ENCODE measurements around the gene PTK7. TPM values are rescaled to one million over a fixed set of nuclear protein-coding genes. Genes with fewer than 3 reads are reported as not detected.
"Not testable (repeated sequence)": the region's sequence is repeated elsewhere in the genome, so short reads cannot be mapped to it uniquely, and the experiment has no call there.

The PTK7 gene
- total and polyA plus RNA-seq, 2 donors from 2014 or later: 26.0 to 55.2 TPM

GRCh38 chr6:43138267-43138666 lies 62.2 kb downstream of the PTK7 start:
- TF ChIP-seq CTCF (IDR thresholded peaks at IDR 0.05; ENCODE audit: borderline replicate concordance, extremely low read depth, insufficient read depth): no peak
- Histone ChIP-seq H3K4me3 (ENCODE audit: low read length in 3 of 3) (no peak overlapping the region), H3K36me3 (ENCODE audit: control insufficient read depth in 2 of 3, insufficient read depth in 3 of 3, low read length in 3 of 3) (peaks cover 0 to 3% (median 0%) of the 10 kb centered on the region in 3 donors), H3K4me1 (ENCODE audit: control insufficient read depth in 2 of 3, insufficient read depth in 2 of 3, low read depth in 1 of 3, low read length in 3 of 3) (peaks cover 0 to under 1% (median 0%) of the 10 kb centered on the region in 3 donors), H3K27me3 (ENCODE audit: control insufficient read depth, insufficient read depth, low read length) (no peaks in the 10 kb centered on the region), H3K9me3 (ENCODE audit: control insufficient read depth in 2 of 3, insufficient read depth in 1 of 3, low read length in 3 of 3) (no peaks in the 10 kb centered on the region), H3K9ac (ENCODE audit: low read length in 3 of 3) (no peak overlapping the region), H3K27ac (ENCODE audit: low read depth in 2 of 2, low read length in 2 of 2) (no peak overlapping the region)
- no peak for FAIRE-seq
- DNase-seq: no peak
- intact Hi-C loops (cut with DNase I): no loop called here

- H3K9ac ChIP-seq (ENCODE audit: low read length in 3 of 3); DNase-seq; FAIRE-seq; H3K4me1 ChIP-seq (ENCODE audit: control insufficient read depth in 2 of 3, insufficient read depth in 2 of 3, low read depth in 1 of 3, low read length in 3 of 3); H3K9me3 ChIP-seq (ENCODE audit: control insufficient read depth in 2 of 3, insufficient read depth in 1 of 3, low read length in 3 of 3); intact Hi-C loops (cut with DNase I); H3K27ac ChIP-seq (ENCODE audit: low read depth in 2 of 2, low read length in 2 of 2); H3K4me3 ChIP-seq (ENCODE audit: low read length in 3 of 3); H3K27me3 ChIP-seq (ENCODE audit: control insufficient read depth, insufficient read depth, low read length); H3K36me3 ChIP-seq (ENCODE audit: control insufficient read depth in 2 of 3, insufficient read depth in 3 of 3, low read length in 3 of 3): not testable (repeated sequence)
Measured at GRCh38 chr6:43139973-43140372, 63.9 kb downstream of the PTK7 start.

- Histone ChIP-seq H3K27me3 (ENCODE audit: control insufficient read depth, insufficient read depth, low read length) (no peaks in the 10 kb centered on the region), H3K4me3 (ENCODE audit: low read length in 3 of 3) (no peak overlapping the region), H3K4me1 (ENCODE audit: control insufficient read depth in 2 of 3, insufficient read depth in 2 of 3, low read depth in 1 of 3, low read length in 3 of 3) (peaks cover 0 to 7% (median 3%) of the 10 kb centered on the region in 3 donors), H3K36me3 (ENCODE audit: control insufficient read depth in 2 of 3, insufficient read depth in 3 of 3, low read length in 3 of 3) (peaks cover 0 to 6% (median 0%) of the 10 kb centered on the region in 3 donors), H3K9me3 (ENCODE audit: control insufficient read depth in 2 of 3, insufficient read depth in 1 of 3, low read length in 3 of 3) (no peaks in the 10 kb centered on the region), H3K27ac (ENCODE audit: low read depth in 2 of 2, low read length in 2 of 2) (no peak overlapping the region), H3K9ac (ENCODE audit: low read length in 3 of 3) (no peak overlapping the region)
- TF ChIP-seq CTCF (IDR thresholded peaks at IDR 0.05; ENCODE audit: borderline replicate concordance, extremely low read depth, insufficient read depth): no peak
- FAIRE-seq: no peak
- no peak for DNase-seq
- intact Hi-C loops (cut with DNase I): no loop called here
Measured at GRCh38 chr6:43141644-43142043, 65.5 kb downstream of the PTK7 start.

GRCh38 chr6:43142101-43142500 lies 66.0 kb downstream of the PTK7 start:
- FAIRE-seq (no peak), DNase-seq (peak in 1 of 5 donors; percentile 34)
- Histone ChIP-seq H3K27ac (ENCODE audit: low read depth in 2 of 2, low read length in 2 of 2) (no peak overlapping the region), H3K9ac (ENCODE audit: low read length in 3 of 3) (no peak overlapping the region), H3K4me1 (ENCODE audit: control insufficient read depth in 2 of 3, insufficient read depth in 2 of 3, low read depth in 1 of 3, low read length in 3 of 3) (peaks cover 0 to 7% (median 3%) of the 10 kb centered on the region in 3 donors), H3K9me3 (ENCODE audit: control insufficient read depth in 2 of 3, insufficient read depth in 1 of 3, low read length in 3 of 3) (no peaks in the 10 kb centered on the region), H3K36me3 (ENCODE audit: control insufficient read depth in 2 of 3, insufficient read depth in 3 of 3, low read length in 3 of 3) (peaks cover 0 to 8% (median 0%) of the 10 kb centered on the region in 3 donors), H3K4me3 (ENCODE audit: low read length in 3 of 3) (no peak overlapping the region), H3K27me3 (ENCODE audit: control insufficient read depth, insufficient read depth, low read length) (no peaks in the 10 kb centered on the region)
- no peak for TF ChIP-seq CTCF (IDR thresholded peaks at IDR 0.05; ENCODE audit: borderline replicate concordance, extremely low read depth, insufficient read depth)
- intact Hi-C loops (cut with DNase I): no loop called here
